H1 (cell line): ENCODE measurements around the gene ARHGEF2. TPM values are rescaled to one million over a fixed set of nuclear protein-coding genes. Genes with fewer than 3 reads are reported as not detected.

Source experiments
- ASH2L ChIP-seq: fragments of 200-600, 300-600 bp; sonication (generic); IDR thresholded peaks from one replicate; pipeline ENCODE4 v1.7.1; 2017; ENCODE audit warnings: low read length
- FOSL1 ChIP-seq: IDR thresholded peaks from 2 replicates; pipeline ENCODE4 v1.6.1; 2011; ENCODE audit warnings: mild to moderate bottlenecking, low read depth, low read length, moderate library complexity; ENCODE audit not compliant: insufficient read depth
- HDAC6 ChIP-seq: IDR thresholded peaks from one replicate; pipeline ENCODE4 v1.7.1; 2012; ENCODE audit warnings: low read depth, mild to moderate bottlenecking, inconsistent platforms, low read length, moderate library complexity
- PHF8 ChIP-seq: fragments of 200-600 bp; sonication (generic); conservative IDR thresholded peaks from 2 replicates; pipeline ENCODE4 v1.7.1; 2012; ENCODE audit warnings: low read depth, mild to moderate bottlenecking, inconsistent platforms, low read length, moderate library complexity
- RAD21 ChIP-seq, 2 experiments: IDR thresholded peaks in 1 of 2; conservative IDR thresholded peaks in 1 of 2; 2 replicates each; pipeline ENCODE4 v1.6.1; 2011; ENCODE audit warnings: low read depth in 2 of 2, low read length in 2 of 2, improper control_type of control experiment in 1 of 2, inconsistent platforms in 1 of 2, mild to moderate bottlenecking in 1 of 2, moderate library complexity in 1 of 2
- SP4 ChIP-seq: IDR thresholded peaks from 2 replicates; pipeline ENCODE4 v1.6.1; 2012; ENCODE audit warnings: low read length, inconsistent platforms
- polyA plus RNA-seq, 7 experiments: library from polyadenylated mRNA; depleted of rRNA in 3 of 7; stranded (reverse) in 5 of 7; unstranded in 2 of 7; fragments of >200 nt in 5 of 7; fragments of 200-250 nt in 2 of 7; gene quantifications; 1 replicate in 5 of 7; 2 replicates in 1 of 7; 4 replicates in 1 of 7; pipeline versions ENCODE4 v1.2.1 to v1.2.3, GENCODE V29; 2011 to 2013; ENCODE audit warnings: missing spikeins in 2 of 7, mixed read lengths in 2 of 7
- total RNA-seq: library from RNA; stranded (reverse); fragmentation: NEBNext Ultra II Directional; extraction: Animal tissue kit (Norgen Biotek cat#: 25700); gene quantifications from 2 replicates; pipeline ENCODE4 v1.2.1, GENCODE V29; 2021

Gene ARHGEF2
- total and polyA plus RNA-seq, 2 of the 8 experiments (the other 6 are each of a cell fraction or from before 2014, with no cell fraction given): 42.7 to 80.5 TPM

GRCh38 chr1:155978325-155978972 is at the start of gene ARHGEF2 (continued):
- TF ChIP-seq PHF8 (peak; percentile 48; the same call in 1 of the 2 replicates), ASH2L (peak; percentile 62), SP4 (peak; percentile 56; the same call in 1 of the 2 replicates), FOSL1 (no peak), HDAC6 (no peak), RAD21 (IDR thresholded peaks at IDR 0.05 in 1 of 2, conservative IDR thresholded peaks at IDR 0.05 in 1 of 2; ENCODE audit: low read depth in 2 of 2, low read length in 2 of 2) (peak; percentile 38 to 56)
